Stimulated activated CD8-positive, alpha-beta memory T cell treated with anti-CD3 and anti-CD28 coated beads, Interleukin-4, amount 100 ng/mL, for 24 hours (primary cell): ENCODE results near the gene AKAP6.
"Not testable (repeated sequence)": the region's sequence is repeated elsewhere in the genome, so short reads cannot be mapped to it uniquely, and the experiment has no call there.

ENCODE experiments used
- DNase-seq: peaks from one replicate; pipeline ENCODE4 v3.0.0-alpha.2; 2020; ENCODE audit warnings: low read depth

AKAP6 gene

GRCh38 chr14:32447371-32447770 lies 118.3 kb downstream of the AKAP6 start:
- no peak for DNase-seq

GRCh38 chr14:32449648-32450047 lies 120.5 kb downstream of the AKAP6 start:
- no peak for DNase-seq

- DNase-seq, result no peak
Observed at GRCh38 chr14:32450919-32451675, 122.0 kb downstream of the AKAP6 start.

GRCh38 chr14:32453857-32454810 lies 125.0 kb downstream of the AKAP6 start:
- DNase-seq, result no peak

- no peak for DNase-seq
Observed at GRCh38 chr14:32457213-32457920, 128.3 kb downstream of the AKAP6 start.

- no peak for DNase-seq
Observed at GRCh38 chr14:32458720-32459119, 129.6 kb downstream of the AKAP6 start.

GRCh38 chr14:32460267-32460666 lies 131.2 kb downstream of the AKAP6 start:
- DNase-seq, result no peak

- DNase-seq, result not testable (repeated sequence)
Observed at GRCh38 chr14:32462553-32462952, 133.5 kb downstream of the AKAP6 start.

- DNase-seq, result no peak
Observed at GRCh38 chr14:32468955-32469354, 139.9 kb downstream of the AKAP6 start.

- DNase-seq, result no peak
Observed at GRCh38 chr14:32469388-32470160, 140.5 kb downstream of the AKAP6 start.

- DNase-seq, result no peak
Observed at GRCh38 chr14:32470161-32470715, 141.1 kb downstream of the AKAP6 start.

- no peak for DNase-seq
Observed at GRCh38 chr14:32471181-32471580, 142.1 kb downstream of the AKAP6 start.

GRCh38 chr14:32472076-32472475 lies 143.0 kb downstream of the AKAP6 start:
- DNase-seq, result no peak

- no peak for DNase-seq
Observed at GRCh38 chr14:32472512-32473463, 143.7 kb downstream of the AKAP6 start.

- no peak for DNase-seq
Observed at GRCh38 chr14:32473464-32473855, 144.4 kb downstream of the AKAP6 start.

GRCh38 chr14:32474478-32475195 lies 145.5 kb downstream of the AKAP6 start:
- no peak for DNase-seq

GRCh38 chr14:32476532-32476931 lies 147.4 kb downstream of the AKAP6 start:
- no peak for DNase-seq

GRCh38 chr14:32477396-32477795 lies 148.3 kb downstream of the AKAP6 start:
- no peak for DNase-seq

GRCh38 chr14:32478050-32478449 lies 149.0 kb downstream of the AKAP6 start:
- DNase-seq, result no peak
